Fibroblast of the aortic adventitia (primary cell): Measurements from ENCODE around the gene FAM210A. TPM values are rescaled to one million over a fixed set of nuclear protein-coding genes. Genes with fewer than 3 reads are reported as not detected.

Experiments used
- DNase-seq: peaks from one replicate; pipeline ENCODE4 v3.0.0-alpha.2; 2010; ENCODE audit warnings: low read depth
- H3K4me3 ChIP-seq: 2 replicates; pipeline ENCODE4 v1.5.1; 2011; ENCODE audit warnings: low read depth, mild to moderate bottlenecking, control low read depth, low read length, moderate library complexity
- total RNA-seq: library from RNA; depleted of rRNA; stranded (reverse); fragments of >200 nt; gene quantifications from 2 replicates; pipeline ENCODE4 v1.2.3, GENCODE V29; 2012; ENCODE audit warnings: low replicate concordance
- TF ChIP-seq, protein P1 (sequence below): IDR thresholded peaks from 2 replicates; pipeline ENCODE4 v1.5.1; 2011; ENCODE audit warnings: mild to moderate bottlenecking, low read length, control low read depth, inconsistent platforms; ENCODE audit not compliant: insufficient read depth

Gene FAM210A
- total RNA-seq, 1 donor: 24.5 TPM

DNA sequence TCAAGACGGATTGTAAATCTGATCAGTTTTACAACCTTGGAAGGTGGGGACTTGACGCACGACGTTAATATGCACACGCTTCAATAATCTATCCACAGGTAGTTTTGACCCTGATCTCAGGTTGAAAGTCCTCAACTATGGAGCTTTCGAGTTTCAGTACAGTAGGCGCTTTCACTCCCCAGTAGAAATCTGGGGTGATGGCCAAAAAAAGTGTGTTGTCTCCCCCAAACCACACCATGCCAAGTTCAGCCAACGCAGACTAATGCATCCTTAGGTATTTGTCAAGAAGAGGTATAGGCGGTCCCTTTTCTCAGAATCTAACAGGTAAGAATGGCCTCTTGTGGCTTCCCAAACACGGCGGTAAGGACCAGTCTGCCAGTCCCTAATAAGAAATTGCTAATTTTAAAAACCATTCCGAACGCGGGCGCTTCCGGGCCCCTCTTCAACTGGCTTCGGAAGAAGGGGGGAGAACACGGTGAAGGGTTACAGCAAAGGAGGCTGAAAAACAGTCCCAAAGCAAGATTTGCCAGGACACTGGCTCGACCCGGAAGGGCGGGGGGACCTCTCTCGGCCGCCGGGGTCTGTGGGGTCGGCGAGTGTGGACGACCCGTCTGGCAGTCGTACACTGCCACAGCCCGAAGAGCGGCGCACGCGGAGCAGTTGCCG is 659 bp downstream of the FAM210A start:
- DNase-seq: peak; percentile 16
- peak overlapping the region; percentile 80 for H3K4me3 ChIP-seq
- TF ChIP-seq, protein P1, sequence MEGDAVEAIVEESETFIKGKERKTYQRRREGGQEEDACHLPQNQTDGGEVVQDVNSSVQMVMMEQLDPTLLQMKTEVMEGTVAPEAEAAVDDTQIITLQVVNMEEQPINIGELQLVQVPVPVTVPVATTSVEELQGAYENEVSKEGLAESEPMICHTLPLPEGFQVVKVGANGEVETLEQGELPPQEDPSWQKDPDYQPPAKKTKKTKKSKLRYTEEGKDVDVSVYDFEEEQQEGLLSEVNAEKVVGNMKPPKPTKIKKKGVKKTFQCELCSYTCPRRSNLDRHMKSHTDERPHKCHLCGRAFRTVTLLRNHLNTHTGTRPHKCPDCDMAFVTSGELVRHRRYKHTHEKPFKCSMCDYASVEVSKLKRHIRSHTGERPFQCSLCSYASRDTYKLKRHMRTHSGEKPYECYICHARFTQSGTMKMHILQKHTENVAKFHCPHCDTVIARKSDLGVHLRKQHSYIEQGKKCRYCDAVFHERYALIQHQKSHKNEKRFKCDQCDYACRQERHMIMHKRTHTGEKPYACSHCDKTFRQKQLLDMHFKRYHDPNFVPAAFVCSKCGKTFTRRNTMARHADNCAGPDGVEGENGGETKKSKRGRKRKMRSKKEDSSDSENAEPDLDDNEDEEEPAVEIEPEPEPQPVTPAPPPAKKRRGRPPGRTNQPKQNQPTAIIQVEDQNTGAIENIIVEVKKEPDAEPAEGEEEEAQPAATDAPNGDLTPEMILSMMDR: no peak

DNA sequence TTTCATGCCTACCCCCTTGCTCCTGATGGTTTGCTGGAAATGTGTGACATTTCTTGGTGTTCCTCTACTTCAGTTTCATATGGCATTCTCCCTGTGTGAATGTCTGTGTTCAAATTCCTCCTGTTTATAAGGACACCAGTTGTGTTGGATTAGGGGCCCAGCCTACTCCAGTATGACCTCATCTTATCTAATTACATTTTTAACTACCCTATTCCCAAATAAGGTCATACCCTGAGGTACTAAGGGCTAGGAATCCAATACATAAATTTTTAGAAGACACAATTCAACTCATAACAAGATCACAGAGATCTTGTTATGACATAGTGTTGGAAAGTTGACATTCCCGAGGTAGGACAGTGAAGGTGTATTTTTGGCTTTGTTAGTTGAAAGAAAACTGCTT is 5.5 kb downstream of the FAM210A start:
- no peak for DNase-seq
- H3K4me3 ChIP-seq: no peak overlapping the region
- TF ChIP-seq, protein P1: no peak

DNA sequence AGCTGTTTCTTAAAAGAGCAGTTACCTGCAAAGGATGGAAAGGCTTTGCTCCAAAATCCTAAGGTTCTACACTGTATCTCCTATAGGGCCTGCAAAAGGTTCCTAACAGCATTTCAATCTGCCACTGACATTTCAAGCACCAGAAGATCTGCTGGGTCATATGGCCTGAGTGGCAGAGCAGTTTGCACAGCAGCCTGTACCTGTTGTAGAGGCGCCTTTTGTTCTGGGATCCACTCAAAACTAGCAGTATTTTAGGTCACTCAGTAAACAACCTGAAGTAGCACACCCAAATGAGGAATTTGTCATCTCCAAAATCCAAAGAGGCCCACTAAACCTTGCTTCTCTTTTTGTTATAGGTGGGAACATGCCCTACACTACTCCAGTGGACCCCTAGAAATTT is 6.2 kb downstream of the FAM210A start:
- no peak overlapping the region for H3K4me3 ChIP-seq
- TF ChIP-seq, protein P1: no peak

DNA sequence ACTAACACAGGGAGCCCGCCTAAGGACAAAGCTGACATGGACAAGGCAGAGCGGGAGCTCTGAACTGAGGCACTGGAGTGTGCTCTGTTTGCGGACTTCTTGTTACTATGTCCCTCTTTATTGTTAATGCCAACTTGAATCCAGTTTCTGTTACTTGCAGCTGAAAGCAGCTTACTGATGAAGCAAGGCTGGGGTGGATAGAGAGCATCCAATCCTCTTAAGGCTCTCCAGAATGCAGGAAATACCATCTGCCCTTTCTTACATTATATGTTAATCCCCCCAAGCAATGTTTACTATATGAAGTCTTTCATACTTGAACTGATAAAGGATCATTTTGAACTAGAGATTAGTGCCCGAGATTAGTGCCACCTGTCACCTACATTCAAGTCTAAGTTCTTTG is 9.4 kb downstream of the FAM210A start:
- TF ChIP-seq, protein P1: no peak
- DNase-seq: no peak
- H3K4me3 ChIP-seq: no peak overlapping the region

More for the DNA sequence above, 6.2 kb downstream of the FAM210A start:
- no peak for DNase-seq

DNA sequence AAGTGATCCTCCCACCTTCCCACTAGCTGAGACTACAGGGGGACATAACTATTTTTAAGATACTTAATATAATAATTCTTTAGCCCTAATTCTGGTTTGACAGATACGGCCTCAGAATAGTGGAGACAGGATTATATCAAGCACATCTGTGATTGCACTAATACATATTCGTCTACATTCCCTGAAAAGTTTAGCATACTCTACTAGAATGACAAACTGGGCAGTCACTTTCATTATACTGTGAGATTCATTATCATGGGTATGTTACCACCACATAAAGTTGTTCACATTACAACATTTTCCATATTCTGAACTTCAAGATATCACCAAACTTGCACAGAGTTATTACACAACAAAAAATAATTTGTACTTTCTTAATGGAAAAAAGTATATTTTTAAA is 11.0 kb downstream of the FAM210A start:
- DNase-seq: no peak
- no peak overlapping the region for H3K4me3 ChIP-seq
- TF ChIP-seq, protein P1: no peak

DNA sequence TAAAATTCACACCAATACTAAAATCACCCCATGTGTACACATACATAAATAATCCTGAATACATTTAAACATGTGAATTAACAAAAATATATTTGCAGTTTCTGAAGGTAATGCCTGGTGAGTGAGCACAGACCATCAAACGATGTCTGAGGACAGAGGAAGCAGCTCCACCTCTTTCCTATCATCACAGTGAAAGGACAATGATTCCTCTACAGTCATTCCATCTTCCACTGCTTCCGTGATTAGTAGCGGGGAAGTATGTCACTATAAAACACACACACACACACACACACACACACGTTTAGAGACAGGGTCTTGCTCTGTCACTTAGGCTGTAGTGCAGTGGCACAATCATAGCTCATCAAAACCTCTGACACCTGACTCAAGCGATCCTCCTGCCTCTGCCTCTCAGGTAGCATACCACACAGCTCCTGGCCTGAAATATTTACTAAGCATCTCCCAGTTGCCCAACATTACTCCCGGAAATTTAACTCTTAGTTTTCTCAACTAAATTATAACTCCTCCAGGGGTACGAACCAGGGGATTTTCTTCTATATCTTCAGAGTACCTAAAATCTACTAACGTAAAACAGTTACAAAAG is 12.8 kb downstream of the FAM210A start:
- no peak for DNase-seq
- no peak overlapping the region for H3K4me3 ChIP-seq
- TF ChIP-seq, protein P1: no peak
